ENCODE data around the gene LHFPL3.

Gene LHFPL3

GRCh38 chr7:104894726-104895521 lies 566.5 kb downstream of the LHFPL3 start:
- Mint-ChIP-seq H3K36me3 (ENCODE audit: low read depth) (no peaks in the 10 kb centered on the region), H3K27ac (no peak overlapping the region), H3K9me3 (no peaks in the 10 kb centered on the region), H3K4me3 (no peak overlapping the region), H3K4me1 (peaks cover 7% of the 10 kb centered on the region), H3K27me3 (ENCODE audit: low read depth, poor library complexity) (peaks cover 2% of the 10 kb centered on the region)
- no peak for DNase-seq
- no peak for TF ChIP-seq CTCF (IDR thresholded peaks at IDR 0.05)

GRCh38 chr7:104895522-104896236 lies 567.3 kb downstream of the LHFPL3 start:
- Mint-ChIP-seq H3K36me3 (ENCODE audit: low read depth) (no peaks in the 10 kb centered on the region), H3K9me3 (no peaks in the 10 kb centered on the region), H3K27me3 (ENCODE audit: low read depth, poor library complexity) (peaks cover 7% of the 10 kb centered on the region), H3K4me1 (peaks cover 7% of the 10 kb centered on the region), H3K27ac (no peak overlapping the region), H3K4me3 (no peak overlapping the region)
- no peak for TF ChIP-seq CTCF (IDR thresholded peaks at IDR 0.05)
- no peak for DNase-seq

GRCh38 chr7:104898434-104898833 lies 570.0 kb downstream of the LHFPL3 start:
- Mint-ChIP-seq H3K27me3 (ENCODE audit: low read depth, poor library complexity) (peaks cover 13% of the 10 kb centered on the region), H3K4me3 (no peak overlapping the region), H3K9me3 (no peaks in the 10 kb centered on the region), H3K4me1 (peaks cover 19% of the 10 kb centered on the region), H3K27ac (no peak overlapping the region), H3K36me3 (ENCODE audit: low read depth) (no peaks in the 10 kb centered on the region)
- TF ChIP-seq CTCF (IDR thresholded peaks at IDR 0.05), result no peak
- no peak for DNase-seq

GRCh38 chr7:104900525-104901239 lies 572.3 kb downstream of the LHFPL3 start:
- H3K27me3 Mint-ChIP-seq (ENCODE audit: low read depth, poor library complexity), result peaks cover 13% of the 10 kb centered on the region
- no peak for TF ChIP-seq CTCF (IDR thresholded peaks at IDR 0.05)
- no peaks in the 10 kb centered on the region for H3K36me3 Mint-ChIP-seq (ENCODE audit: low read depth)
- peaks cover 19% of the 10 kb centered on the region for H3K4me1 Mint-ChIP-seq
- DNase-seq, result no peak
- H3K4me3 Mint-ChIP-seq, result no peak overlapping the region
- no peaks in the 10 kb centered on the region for H3K9me3 Mint-ChIP-seq
- H3K27ac Mint-ChIP-seq, result no peak overlapping the region

GRCh38 chr7:104901240-104901619 lies 572.8 kb downstream of the LHFPL3 start:
- Mint-ChIP-seq H3K36me3 (ENCODE audit: low read depth) (no peaks in the 10 kb centered on the region), H3K9me3 (no peaks in the 10 kb centered on the region), H3K27me3 (ENCODE audit: low read depth, poor library complexity) (peaks cover 13% of the 10 kb centered on the region), H3K4me3 (no peak overlapping the region), H3K4me1 (peaks cover 19% of the 10 kb centered on the region), H3K27ac (no peak overlapping the region)
- TF ChIP-seq CTCF (IDR thresholded peaks at IDR 0.05), result no peak
- DNase-seq, result no peak
